HepG2 (cell line): Measurements from ENCODE around the gene ZBTB46. TPM values are rescaled to one million over a fixed set of nuclear protein-coding genes. Genes with fewer than 3 reads are reported as not detected.

ENCODE experiments used
- AKNA ChIP-seq: sonication (generic); formaldehyde crosslinking; IDR thresholded peaks from 2 replicates; pipeline ENCODE4 v1.4.0; 2020; ENCODE audit warnings: missing genetic modification reagents, borderline replicate concordance
- DDIT3 ChIP-seq: sonication (generic); formaldehyde crosslinking; IDR thresholded peaks from 2 replicates; pipeline ENCODE4 v1.4.0; 2020; ENCODE audit warnings: mild to moderate bottlenecking, missing genetic modification reagents
- EEA1 ChIP-seq: sonication (generic); formaldehyde crosslinking; IDR thresholded peaks from 2 replicates; pipeline ENCODE4 v1.5.1; 2020; ENCODE audit warnings: mild to moderate bottlenecking, missing genetic modification reagents, borderline replicate concordance
- FOXA3 ChIP-seq: IDR thresholded peaks from 2 replicates; pipeline ENCODE4 v1.6.1; 2016; ENCODE audit warnings: missing genetic modification reagents, missing compliant biosample characterization
- KMT2B ChIP-seq: IDR thresholded peaks from 2 replicates; pipeline ENCODE4 v1.6.1; 2016; ENCODE audit warnings: missing genetic modification reagents, missing compliant biosample characterization
- MAF1 ChIP-seq: sonication (generic); formaldehyde crosslinking; IDR thresholded peaks from 2 replicates; pipeline ENCODE4 v1.5.0; 2020; ENCODE audit warnings: missing genetic modification reagents, borderline replicate concordance
- MAFF ChIP-seq: IDR thresholded peaks from 2 replicates; pipeline ENCODE4 v1.6.1; 2011; ENCODE audit warnings: low read depth, low read length, improper control_type of control experiment
- SAP130 ChIP-seq: IDR thresholded peaks from 2 replicates; pipeline ENCODE4 v1.6.1; 2016; ENCODE audit warnings: low read depth
- U2AF2 ChIP-seq: fragments of 200-400 bp; formaldehyde crosslinking; IDR thresholded peaks from 2 replicates; pipeline ENCODE4 v1.6.1; 2017; ENCODE audit warnings: low read depth, mild to moderate bottlenecking, low read length
- ZFP41 ChIP-seq: sonication (generic); formaldehyde crosslinking; IDR thresholded peaks from 2 replicates; pipeline ENCODE4 v1.4.0; 2020; ENCODE audit warnings: mild to moderate bottlenecking, missing genetic modification reagents, borderline replicate concordance
- ZNF17 ChIP-seq: sonication (generic); formaldehyde crosslinking; IDR thresholded peaks from 2 replicates; pipeline ENCODE4 v1.5.0; 2020; ENCODE audit warnings: mild to moderate bottlenecking, missing genetic modification reagents
- ZNF207 ChIP-seq: fragments of 450-650 bp; IDR thresholded peaks from 2 replicates; pipeline ENCODE4 v1.6.1; 2016; ENCODE audit warnings: antibody characterized with exemption, borderline replicate concordance
- ZNF558 ChIP-seq: sonication (generic); formaldehyde crosslinking; IDR thresholded peaks from 2 replicates; pipeline ENCODE4 v1.9.0; 2022; ENCODE audit warnings: mild to moderate bottlenecking, missing genetic modification reagents, borderline replicate concordance
- ZNF687 ChIP-seq: sonication (generic); formaldehyde crosslinking; IDR thresholded peaks from 2 replicates; pipeline ENCODE4 v1.5.1; 2020; ENCODE audit warnings: mild to moderate bottlenecking, missing genetic modification reagents, moderate library complexity
- polyA plus RNA-seq, 8 experiments: library from polyadenylated mRNA; depleted of rRNA in 3 of 8; stranded (reverse) in 7 of 8; unstranded in 1 of 8; fragments of >200 nt; fragmentation: Illumina TruSeq in 4 of 8; extraction: Trizol in 4 of 8; gene quantifications; 2 replicates each; pipeline versions ENCODE4 v1.2.1 to v1.2.3, GENCODE V29; 2011 to 2016; ENCODE audit warnings: low read depth in 4 of 8, missing spikeins in 1 of 8, mixed read lengths in 1 of 8; ENCODE audit not compliant: insufficient read depth in 1 of 8
- total RNA-seq, 5 experiments: library from RNA; depleted of rRNA; stranded (reverse); fragments of >200 nt; fragmentation: Illumina TruSeq; extraction: Trizol; gene quantifications; 2 replicates each; pipeline ENCODE4 v1.2.3, GENCODE V29; 2016; ENCODE audit warnings: low read depth in 1 of 5
- TF ChIP-seq, protein P1 (sequence below): IDR thresholded peaks from 2 replicates; pipeline ENCODE4 v1.6.1; 2016; ENCODE audit warnings: missing compliant biosample characterization, missing genetic modification reagents, borderline replicate concordance
- TF ChIP-seq, protein P2 (sequence below): sonication (generic); formaldehyde crosslinking; IDR thresholded peaks from 2 replicates; pipeline ENCODE4 v1.8.0; 2022; ENCODE audit warnings: mild to moderate bottlenecking, missing genetic modification reagents, moderate library complexity

ZBTB46 gene
- total and polyA plus RNA-seq, 2 of the 13 experiments (the other 11 are each of a cell fraction or from before 2014, with no cell fraction given): 1.6 to 13.5 TPM

GRCh38 chr20:63864978-63865640 lies 34.0 kb upstream of the ZBTB46 start, which contains the start of gene TPD52L2 (continued):
- TF ChIP-seq KMT2B (peak; percentile 92), ZFP41 (CRISPR knock-in tag) (peak; percentile 91; the same call in 1 of the 2 replicates), AKNA (peak; percentile 84), ZNF17 (0 out of 2 replicates have a peak, but pooled peaks have one; percentile 44), ZNF207 (no peak), FOXA3 (peak; percentile 85), ZNF558 (CRISPR knock-in tag) (peak; percentile 93), U2AF2 (no peak; the same call in 1 of the 2 replicates), DDIT3 (CRISPR knock-in tag) (peak; percentile 75; the same call in 1 of the 2 replicates), ZNF687 (CRISPR knock-in tag) (peak; percentile 90), SAP130 (CRISPR knock-in tag) (peak; percentile 99), MAFF (peak; percentile 16; the same call in 1 of the 2 replicates), EEA1 (CRISPR knock-in tag) (peak; percentile 97), MAF1 (peak; percentile 7)
- TF ChIP-seq, protein P1, sequence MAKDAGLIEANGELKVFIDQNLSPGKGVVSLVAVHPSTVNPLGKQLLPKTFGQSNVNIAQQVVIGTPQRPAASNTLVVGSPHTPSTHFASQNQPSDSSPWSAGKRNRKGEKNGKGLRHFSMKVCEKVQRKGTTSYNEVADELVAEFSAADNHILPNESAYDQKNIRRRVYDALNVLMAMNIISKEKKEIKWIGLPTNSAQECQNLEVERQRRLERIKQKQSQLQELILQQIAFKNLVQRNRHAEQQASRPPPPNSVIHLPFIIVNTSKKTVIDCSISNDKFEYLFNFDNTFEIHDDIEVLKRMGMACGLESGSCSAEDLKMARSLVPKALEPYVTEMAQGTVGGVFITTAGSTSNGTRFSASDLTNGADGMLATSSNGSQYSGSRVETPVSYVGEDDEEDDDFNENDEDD (CRISPR knock-in tag): peak; percentile 99
- TF ChIP-seq, protein P2, sequence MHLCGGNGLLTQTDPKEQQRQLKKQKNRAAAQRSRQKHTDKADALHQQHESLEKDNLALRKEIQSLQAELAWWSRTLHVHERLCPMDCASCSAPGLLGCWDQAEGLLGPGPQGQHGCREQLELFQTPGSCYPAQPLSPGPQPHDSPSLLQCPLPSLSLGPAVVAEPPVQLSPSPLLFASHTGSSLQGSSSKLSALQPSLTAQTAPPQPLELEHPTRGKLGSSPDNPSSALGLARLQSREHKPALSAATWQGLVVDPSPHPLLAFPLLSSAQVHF (CRISPR knock-in tag): peak; percentile 95
